GM12865 (cell line): ENCODE results near the gene ELMO1.

Source experiments
- DNase-seq: peaks from one replicate; pipeline ENCODE4 v3.0.0; 2010; ENCODE audit warnings: low read depth
- H3K4me3 ChIP-seq: 2 replicates; pipeline ENCODE4 v1.5.1; 2011; ENCODE audit warnings: mild to moderate bottlenecking, low read depth, low read length, control low read depth
- TF ChIP-seq, protein P1 (sequence below): IDR thresholded peaks from 2 replicates; pipeline ENCODE4 v1.5.1; 2011; ENCODE audit warnings: low read length, control low read depth, low read depth, inconsistent platforms; ENCODE audit not compliant: insufficient read depth; ENCODE audit errors: missing control alignments

Gene ELMO1

DNA sequence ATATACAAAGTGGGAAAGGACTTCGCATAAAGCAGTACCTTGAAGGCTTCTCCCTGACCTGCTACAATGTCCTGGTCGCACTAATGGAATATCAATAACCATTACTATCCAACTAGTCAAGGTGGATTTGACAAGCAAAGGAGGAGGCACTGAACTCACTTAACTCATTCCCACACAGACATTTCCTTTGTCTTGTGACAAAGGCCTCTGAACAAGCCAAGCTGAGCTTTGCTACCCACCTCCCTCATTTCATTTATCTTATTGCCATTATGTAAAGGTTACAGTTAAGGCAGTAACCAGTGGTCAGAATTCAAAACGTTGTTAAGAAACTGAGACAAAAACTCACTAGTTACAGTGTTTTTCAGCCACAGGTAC lies 7.3 kb downstream of the ELMO1 start:
- TF ChIP-seq, protein P1, sequence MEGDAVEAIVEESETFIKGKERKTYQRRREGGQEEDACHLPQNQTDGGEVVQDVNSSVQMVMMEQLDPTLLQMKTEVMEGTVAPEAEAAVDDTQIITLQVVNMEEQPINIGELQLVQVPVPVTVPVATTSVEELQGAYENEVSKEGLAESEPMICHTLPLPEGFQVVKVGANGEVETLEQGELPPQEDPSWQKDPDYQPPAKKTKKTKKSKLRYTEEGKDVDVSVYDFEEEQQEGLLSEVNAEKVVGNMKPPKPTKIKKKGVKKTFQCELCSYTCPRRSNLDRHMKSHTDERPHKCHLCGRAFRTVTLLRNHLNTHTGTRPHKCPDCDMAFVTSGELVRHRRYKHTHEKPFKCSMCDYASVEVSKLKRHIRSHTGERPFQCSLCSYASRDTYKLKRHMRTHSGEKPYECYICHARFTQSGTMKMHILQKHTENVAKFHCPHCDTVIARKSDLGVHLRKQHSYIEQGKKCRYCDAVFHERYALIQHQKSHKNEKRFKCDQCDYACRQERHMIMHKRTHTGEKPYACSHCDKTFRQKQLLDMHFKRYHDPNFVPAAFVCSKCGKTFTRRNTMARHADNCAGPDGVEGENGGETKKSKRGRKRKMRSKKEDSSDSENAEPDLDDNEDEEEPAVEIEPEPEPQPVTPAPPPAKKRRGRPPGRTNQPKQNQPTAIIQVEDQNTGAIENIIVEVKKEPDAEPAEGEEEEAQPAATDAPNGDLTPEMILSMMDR: no peak
- H3K4me3 ChIP-seq: no peak overlapping the region
- DNase-seq: no peak

DNA sequence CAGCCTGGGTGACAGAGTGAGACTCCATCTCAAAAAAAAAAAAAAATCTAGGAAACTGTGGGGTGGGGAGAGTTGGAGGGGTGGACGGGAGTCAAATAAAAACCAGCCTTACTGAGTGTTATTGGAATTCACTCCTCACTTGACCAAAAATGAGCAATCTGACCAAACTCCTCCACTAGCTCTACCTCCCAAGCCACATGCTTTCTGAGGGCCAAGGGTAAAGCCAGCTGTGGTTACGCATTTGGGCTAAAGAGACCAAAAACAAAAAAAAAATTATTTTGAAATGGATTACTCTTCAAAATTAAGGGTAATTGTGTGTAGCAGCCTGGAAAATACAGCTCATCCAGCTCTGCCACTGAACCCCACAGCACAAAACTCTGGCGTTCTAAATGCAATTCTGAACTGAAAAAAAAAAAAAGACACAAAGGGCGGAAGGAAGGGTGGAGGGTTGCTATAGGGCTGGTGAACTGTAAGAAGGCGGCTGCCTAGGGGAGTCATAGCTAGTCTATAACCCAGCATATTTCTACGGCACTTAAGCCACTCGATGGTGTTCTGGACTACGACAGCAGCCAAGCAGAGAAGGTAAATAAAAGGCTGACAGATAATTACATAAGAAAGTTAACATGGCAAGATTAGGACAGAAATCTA lies 7.8 kb downstream of the ELMO1 start:
- H3K4me3 ChIP-seq: no peak overlapping the region
- DNase-seq: no peak
- TF ChIP-seq, protein P1: no peak

DNA sequence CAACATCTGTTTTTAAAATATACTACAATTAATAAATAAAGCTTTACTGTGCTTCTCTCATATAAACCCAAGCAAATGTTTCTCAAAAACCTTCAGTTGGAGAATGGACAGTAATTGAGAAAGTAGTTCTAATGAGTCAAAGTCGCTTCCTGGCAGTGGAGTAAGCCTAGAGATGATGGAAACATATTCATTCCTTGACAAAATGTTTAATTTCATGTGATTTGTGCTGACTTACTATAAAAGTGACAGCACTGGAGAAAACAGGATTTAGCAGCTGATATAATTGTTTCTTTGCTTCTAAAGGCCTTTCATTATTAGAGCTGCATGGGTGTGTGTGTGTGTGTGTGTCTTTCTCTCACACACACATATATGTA lies 9.0 kb downstream of the ELMO1 start:
- no peak overlapping the region for H3K4me3 ChIP-seq
- DNase-seq: no peak
- TF ChIP-seq, protein P1: no peak

DNA sequence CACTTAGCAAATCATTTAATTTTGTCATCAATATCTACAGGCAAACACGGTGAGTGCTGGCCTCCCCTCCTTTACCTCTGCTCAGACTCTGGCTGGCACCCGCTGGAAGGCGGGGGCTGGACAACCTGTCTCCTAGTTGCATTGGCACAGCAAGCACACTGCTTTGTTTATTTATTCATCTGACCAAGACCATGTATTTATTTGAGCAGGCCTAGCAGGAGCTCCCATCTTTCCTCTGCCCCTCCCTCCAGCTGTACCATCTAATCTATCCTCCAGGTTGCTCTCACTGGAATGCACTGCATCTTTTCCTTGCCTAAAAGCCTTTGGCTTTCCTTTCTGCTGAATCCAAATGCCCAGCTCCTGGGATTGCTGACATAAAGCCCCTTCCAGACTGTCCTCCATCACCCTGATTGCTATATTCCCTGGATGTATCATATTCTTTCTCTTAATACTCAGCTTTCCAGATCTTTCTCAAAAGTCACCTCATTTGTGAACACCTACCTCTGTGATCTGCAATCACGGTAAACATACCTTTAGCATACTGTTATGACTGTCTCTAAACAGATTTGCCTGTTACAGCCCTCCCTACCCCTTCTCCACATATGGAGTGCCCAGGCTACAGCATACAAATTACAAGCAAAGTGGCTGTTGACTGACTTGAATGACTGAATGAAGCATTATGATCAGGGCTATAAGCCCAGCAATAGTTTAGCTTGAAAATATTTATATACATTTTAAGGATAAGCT lies 9.6 kb downstream of the ELMO1 start:
- no peak overlapping the region for H3K4me3 ChIP-seq
- DNase-seq: no peak
- TF ChIP-seq, protein P1: no peak

DNA sequence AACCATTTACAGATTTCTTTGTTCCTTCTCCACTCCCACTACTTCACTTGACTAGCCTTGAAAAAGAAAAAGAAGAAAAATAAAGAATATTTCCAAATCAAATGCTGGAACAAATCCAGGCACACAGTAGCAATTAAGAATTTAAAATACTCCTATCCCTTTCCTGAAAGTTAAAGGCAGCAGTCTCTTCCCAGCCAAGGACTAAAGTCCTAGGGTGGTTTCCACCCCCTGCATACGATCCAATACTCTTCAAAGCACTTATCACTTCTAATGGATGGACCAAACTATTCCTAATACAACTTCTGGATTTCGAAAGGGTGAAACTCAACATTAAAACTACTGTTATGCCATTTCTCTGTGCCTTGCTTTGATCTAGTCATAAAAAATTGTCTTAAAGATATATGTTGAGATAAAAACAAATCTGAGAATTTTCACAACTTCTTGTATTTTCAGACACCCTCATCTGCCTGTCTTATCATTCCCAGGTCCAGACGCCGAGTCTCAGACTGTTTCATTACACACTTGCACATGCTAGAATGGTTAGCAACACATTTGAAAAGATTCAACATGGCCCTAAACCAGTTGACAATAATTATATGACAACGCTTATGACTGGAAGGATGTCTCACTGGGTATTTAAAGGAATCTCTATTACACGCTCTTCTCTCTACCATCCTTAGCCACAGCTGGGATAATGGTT lies 13.4 kb downstream of the ELMO1 start:
- TF ChIP-seq, protein P1: no peak
- no peak for DNase-seq
- no peak overlapping the region for H3K4me3 ChIP-seq

DNA sequence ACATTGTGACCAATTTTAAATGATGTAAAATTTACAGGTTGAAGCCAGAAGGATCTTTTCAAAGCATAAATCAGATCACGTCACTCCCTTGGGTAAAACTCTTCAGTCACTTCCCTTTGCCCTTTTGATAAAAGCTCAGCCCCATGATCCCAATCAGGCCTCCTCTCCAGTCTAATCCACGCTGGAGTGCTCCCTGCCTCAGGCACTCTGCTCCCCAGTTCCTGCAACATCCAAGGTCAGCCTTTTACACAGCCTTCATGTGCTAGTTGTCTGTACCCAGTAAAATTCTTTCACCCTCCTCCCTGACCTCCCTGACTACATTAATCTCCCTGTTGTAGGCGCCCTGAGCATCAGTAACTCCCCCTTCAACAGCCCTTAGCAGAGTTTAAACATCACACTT lies 14.1 kb downstream of the ELMO1 start:
- TF ChIP-seq, protein P1: no peak
- no peak for DNase-seq
- no peak overlapping the region for H3K4me3 ChIP-seq
